HG02938 (cell line): ENCODE measurements around the gene PSPN.

ENCODE experiments used
- ATAC-seq: cut with Tn5 transposase; IDR thresholded peaks from one replicate; pipeline ENCODE4 v1.9.1; 2021; ENCODE audit warnings: mild to moderate bottlenecking, moderate library complexity; ENCODE audit not compliant: unreplicated experiment

The PSPN gene

GRCh38 chr19:6334490-6335285 lies 41.0 kb downstream of the PSPN start:
- no peak for ATAC-seq

GRCh38 chr19:6333439-6333838 lies 42.3 kb downstream of the PSPN start, which contains the start of gene ACER1:
Gene ACER1, minus strand, starts transcription at chr19:6333612. Its CDS starts 61 bp downstream, at chr19:6333551.
- ATAC-seq: no peak

GRCh38 chr19:6326815-6327214 lies 48.9 kb downstream of the PSPN start:
- ATAC-seq: no peak

GRCh38 chr19:6325614-6326013 lies 50.1 kb downstream of the PSPN start:
- ATAC-seq: no peak
